Breast epithelium (tissue), 3 donors: ENCODE measurements around the gene PIP5K1B.

Experiments
- POLR2A ChIP-seq: fragments of 450-650 bp; IDR thresholded peaks from one replicate; pipeline ENCODE4 v1.6.1; 2016; ENCODE audit warnings: antibody characterized with exemption, mild to moderate bottlenecking, moderate library complexity
- POLR2AphosphoS5 ChIP-seq, 3 donors: sonication (generic); formaldehyde crosslinking; IDR thresholded peaks; one replicate each; pipeline ENCODE4 v1.6.1; 2017; ENCODE audit warnings: antibody characterized with exemption in 3 of 3
- TF ChIP-seq, protein P1 (sequence below), 3 donors: fragments of 450-650 bp; IDR thresholded peaks; one replicate each; pipeline ENCODE4 v1.5.1; 2016 to 2017; ENCODE audit warnings: antibody characterized with exemption in 3 of 3, mild to moderate bottlenecking in 3 of 3, moderate library complexity in 3 of 3

GRCh38 chr9:68980341-68980914 is 275.4 kb downstream of the PIP5K1B start:
- TF ChIP-seq POLR2AphosphoS5 (IDR thresholded peaks at IDR 0.05) (no peak), POLR2A (no peak)
- TF ChIP-seq, protein P1, sequence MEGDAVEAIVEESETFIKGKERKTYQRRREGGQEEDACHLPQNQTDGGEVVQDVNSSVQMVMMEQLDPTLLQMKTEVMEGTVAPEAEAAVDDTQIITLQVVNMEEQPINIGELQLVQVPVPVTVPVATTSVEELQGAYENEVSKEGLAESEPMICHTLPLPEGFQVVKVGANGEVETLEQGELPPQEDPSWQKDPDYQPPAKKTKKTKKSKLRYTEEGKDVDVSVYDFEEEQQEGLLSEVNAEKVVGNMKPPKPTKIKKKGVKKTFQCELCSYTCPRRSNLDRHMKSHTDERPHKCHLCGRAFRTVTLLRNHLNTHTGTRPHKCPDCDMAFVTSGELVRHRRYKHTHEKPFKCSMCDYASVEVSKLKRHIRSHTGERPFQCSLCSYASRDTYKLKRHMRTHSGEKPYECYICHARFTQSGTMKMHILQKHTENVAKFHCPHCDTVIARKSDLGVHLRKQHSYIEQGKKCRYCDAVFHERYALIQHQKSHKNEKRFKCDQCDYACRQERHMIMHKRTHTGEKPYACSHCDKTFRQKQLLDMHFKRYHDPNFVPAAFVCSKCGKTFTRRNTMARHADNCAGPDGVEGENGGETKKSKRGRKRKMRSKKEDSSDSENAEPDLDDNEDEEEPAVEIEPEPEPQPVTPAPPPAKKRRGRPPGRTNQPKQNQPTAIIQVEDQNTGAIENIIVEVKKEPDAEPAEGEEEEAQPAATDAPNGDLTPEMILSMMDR (IDR thresholded peaks at IDR 0.05), result no peak
